ENCODE results near the gene PLEKHA6. TPM values are rescaled to one million over a fixed set of nuclear protein-coding genes. Genes with fewer than 3 reads are reported as not detected.

PLEKHA6 gene
- total RNA-seq, 2 experiments from 2014 or later = 0.53 to 0.82 TPM

DNA sequence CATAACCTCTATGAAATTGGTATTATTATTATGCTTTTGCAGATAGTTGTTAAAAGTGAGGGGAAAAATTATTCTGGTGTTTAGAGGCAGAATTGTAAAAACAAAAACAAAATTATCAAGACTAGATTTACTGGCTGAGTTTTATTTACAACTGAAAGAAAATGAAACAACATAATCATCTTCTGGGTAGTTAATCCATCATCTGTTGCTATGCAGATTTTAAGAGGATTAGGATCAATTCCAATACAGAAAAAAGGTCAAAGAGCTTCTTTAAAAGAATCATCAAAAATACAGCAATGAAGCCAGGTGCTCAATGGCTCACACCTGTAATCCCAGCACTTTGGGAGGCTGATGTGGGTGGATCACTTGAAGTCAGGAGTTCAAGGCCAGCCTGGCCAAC, 154.2 kb downstream of the PLEKHA6 start:
- CTCF ChIA-PET = no interaction called here
- Histone ChIP-seq H3K9me3 (ENCODE audit: control insufficient read depth in 1 of 2, insufficient read depth in 1 of 2, low read length in 2 of 2) (no peaks in the 10 kb centered on the region), H3K36me3 (ENCODE audit: insufficient read depth, low read length) (no peaks in the 10 kb centered on the region), H3K4me1 (ENCODE audit: insufficient read depth, low read length) (peaks cover 7% of the 10 kb centered on the region), H3K27me3 (ENCODE audit: control insufficient read depth in 1 of 2, insufficient read depth in 2 of 2, low read length in 2 of 2) (peaks cover 5 to 9% of the 10 kb centered on the region in 2 experiments), H3K4me3 (ENCODE audit: low read length) (no peak overlapping the region), H3K27ac (ENCODE audit: low read depth in 1 of 2, low read length in 2 of 2) (no peak overlapping the region)
- Mint-ChIP-seq H3K36me3 (ENCODE audit: low read depth) (no peaks in the 10 kb centered on the region), H3K27me3 (peaks cover 59% of the 10 kb centered on the region), H3K4me3 (no peak overlapping the region), H3K9me3 (no peaks in the 10 kb centered on the region), H3K27ac (no peak overlapping the region), H3K4me1 (ENCODE audit: low read depth) (peaks cover 18% of the 10 kb centered on the region)
- TF ChIP-seq, protein P1, sequence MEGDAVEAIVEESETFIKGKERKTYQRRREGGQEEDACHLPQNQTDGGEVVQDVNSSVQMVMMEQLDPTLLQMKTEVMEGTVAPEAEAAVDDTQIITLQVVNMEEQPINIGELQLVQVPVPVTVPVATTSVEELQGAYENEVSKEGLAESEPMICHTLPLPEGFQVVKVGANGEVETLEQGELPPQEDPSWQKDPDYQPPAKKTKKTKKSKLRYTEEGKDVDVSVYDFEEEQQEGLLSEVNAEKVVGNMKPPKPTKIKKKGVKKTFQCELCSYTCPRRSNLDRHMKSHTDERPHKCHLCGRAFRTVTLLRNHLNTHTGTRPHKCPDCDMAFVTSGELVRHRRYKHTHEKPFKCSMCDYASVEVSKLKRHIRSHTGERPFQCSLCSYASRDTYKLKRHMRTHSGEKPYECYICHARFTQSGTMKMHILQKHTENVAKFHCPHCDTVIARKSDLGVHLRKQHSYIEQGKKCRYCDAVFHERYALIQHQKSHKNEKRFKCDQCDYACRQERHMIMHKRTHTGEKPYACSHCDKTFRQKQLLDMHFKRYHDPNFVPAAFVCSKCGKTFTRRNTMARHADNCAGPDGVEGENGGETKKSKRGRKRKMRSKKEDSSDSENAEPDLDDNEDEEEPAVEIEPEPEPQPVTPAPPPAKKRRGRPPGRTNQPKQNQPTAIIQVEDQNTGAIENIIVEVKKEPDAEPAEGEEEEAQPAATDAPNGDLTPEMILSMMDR (IDR thresholded peaks at IDR 0.05) = no peak
- intact Hi-C loops (cut with DNase I, micrococcal nuclease) = loop anchor here in 1 of 2 experiments (5.0 kb wide), 1 partner anchor 157 kb away; no protein-coding TSS in a partner anchor
- POLR2A ChIA-PET = interaction anchor here (0.9 kb wide), 1 partner anchor 580 kb away, joined by 3 read pairs; no protein-coding TSS in a partner anchor
- DNase-seq (no peak), ATAC-seq (ENCODE audit: poor library complexity) (no peak)

DNA sequence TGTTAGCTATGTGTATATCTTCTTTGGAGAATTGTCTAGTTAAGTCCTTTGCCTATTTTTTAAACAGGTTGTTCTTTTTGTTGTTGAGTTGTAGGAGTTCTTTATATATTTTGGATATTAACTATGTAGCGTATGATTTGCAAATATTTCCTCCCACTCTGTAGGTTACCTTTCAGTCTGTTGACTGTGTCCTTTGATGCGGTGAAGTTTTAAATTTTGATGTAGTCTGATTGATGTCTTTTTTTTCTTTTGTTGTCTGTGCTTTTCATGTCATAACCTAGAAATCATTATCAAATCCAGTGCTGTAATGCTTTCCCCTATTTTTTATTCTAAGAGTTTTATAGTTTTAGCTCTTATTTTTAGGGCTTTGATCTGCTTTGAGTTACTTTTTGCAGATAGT, 154.8 kb downstream of the PLEKHA6 start:
- H3K4me3 Mint-ChIP-seq = no peak overlapping the region

DNA sequence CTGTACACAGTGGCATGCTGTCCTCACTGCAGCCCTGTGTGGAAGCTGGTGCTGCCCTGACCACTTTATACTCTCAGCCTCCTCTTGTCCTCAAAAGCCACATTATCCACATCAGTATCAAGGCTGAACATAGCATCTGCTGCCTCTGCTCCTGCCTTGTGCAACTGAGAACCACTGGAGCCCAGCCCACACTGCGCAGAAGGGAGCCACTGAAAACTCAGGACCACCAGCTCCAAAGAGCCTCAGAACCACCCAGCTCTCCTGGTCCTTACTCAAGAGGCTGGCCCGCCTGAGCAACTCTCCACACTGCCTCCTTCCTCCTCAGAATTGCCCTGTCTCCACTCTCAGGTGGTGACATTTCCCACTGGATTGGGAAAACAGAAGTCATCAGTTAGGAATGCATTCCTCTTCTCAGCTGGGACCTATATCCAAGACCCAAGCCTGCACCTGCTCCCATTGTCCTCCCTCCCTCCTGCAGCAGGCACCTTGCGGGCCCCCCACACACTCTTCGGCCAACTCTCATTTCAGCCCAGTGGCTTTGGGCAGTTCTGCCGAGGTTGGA, 156.4 kb downstream of the PLEKHA6 start:
- no peak overlapping the region for H3K4me3 Mint-ChIP-seq
- peaks cover 18% of the 10 kb centered on the region for H3K4me1 Mint-ChIP-seq (ENCODE audit: low read depth)
- intact Hi-C loops (cut with DNase I, micrococcal nuclease) = no loop called here
- H3K36me3 Mint-ChIP-seq (ENCODE audit: low read depth) = no peaks in the 10 kb centered on the region
- Histone ChIP-seq H3K36me3 (ENCODE audit: insufficient read depth, low read length) (no peaks in the 10 kb centered on the region), H3K4me3 (ENCODE audit: low read length) (no peak overlapping the region), H3K27me3 (ENCODE audit: control insufficient read depth in 1 of 2, insufficient read depth in 2 of 2, low read length in 2 of 2) (peaks cover 5 to 9% of the 10 kb centered on the region in 2 experiments), H3K4me1 (ENCODE audit: insufficient read depth, low read length) (peaks cover 7% of the 10 kb centered on the region), H3K9me3 (ENCODE audit: control insufficient read depth in 1 of 2, insufficient read depth in 1 of 2, low read length in 2 of 2) (no peaks in the 10 kb centered on the region), H3K27ac (ENCODE audit: low read depth in 1 of 2, low read length in 2 of 2) (no peak overlapping the region)
- H3K27me3 Mint-ChIP-seq = peaks cover 58% of the 10 kb centered on the region
- no peak overlapping the region for H3K27ac Mint-ChIP-seq
- ChIA-PET CTCF (no interaction called here), POLR2A (no interaction called here)
- H3K9me3 Mint-ChIP-seq = no peaks in the 10 kb centered on the region
- ATAC-seq (ENCODE audit: poor library complexity) = no peak
- no peak for DNase-seq
- TF ChIP-seq, protein P1 (IDR thresholded peaks at IDR 0.05) = no peak

More for the DNA sequence above, 154.8 kb downstream of the PLEKHA6 start:
- Histone ChIP-seq H3K27ac (ENCODE audit: low read depth in 1 of 2, low read length in 2 of 2) (no peak overlapping the region), H3K9me3 (ENCODE audit: control insufficient read depth in 1 of 2, insufficient read depth in 1 of 2, low read length in 2 of 2) (no peaks in the 10 kb centered on the region), H3K4me3 (ENCODE audit: low read length) (no peak overlapping the region), H3K27me3 (ENCODE audit: control insufficient read depth in 1 of 2, insufficient read depth in 2 of 2, low read length in 2 of 2) (peaks cover 5 to 9% of the 10 kb centered on the region in 2 experiments), H3K4me1 (ENCODE audit: insufficient read depth, low read length) (peaks cover 7% of the 10 kb centered on the region), H3K36me3 (ENCODE audit: insufficient read depth, low read length) (no peaks in the 10 kb centered on the region)
- POLR2A ChIA-PET = no interaction called here
- peak in 1 of 14 experiments; percentile 22 for DNase-seq
- Mint-ChIP-seq H3K27ac (no peak overlapping the region), H3K9me3 (no peaks in the 10 kb centered on the region), H3K27me3 (peaks cover 59% of the 10 kb centered on the region), H3K4me1 (ENCODE audit: low read depth) (peaks cover 18% of the 10 kb centered on the region), H3K36me3 (ENCODE audit: low read depth) (no peaks in the 10 kb centered on the region)
- TF ChIP-seq, protein P1 (IDR thresholded peaks at IDR 0.05) = no peak
- intact Hi-C loops (cut with DNase I, micrococcal nuclease) = loop anchor here in 1 of 2 experiments (5.0 kb wide), 1 partner anchor 157 kb away; no protein-coding TSS in a partner anchor
- CTCF ChIA-PET = no interaction called here
- ATAC-seq (ENCODE audit: poor library complexity) = peak; percentile 36

Data from CD4-positive, alpha-beta T cell (primary cell).